Measurements from ENCODE around the gene PTPRN2.

DNA sequence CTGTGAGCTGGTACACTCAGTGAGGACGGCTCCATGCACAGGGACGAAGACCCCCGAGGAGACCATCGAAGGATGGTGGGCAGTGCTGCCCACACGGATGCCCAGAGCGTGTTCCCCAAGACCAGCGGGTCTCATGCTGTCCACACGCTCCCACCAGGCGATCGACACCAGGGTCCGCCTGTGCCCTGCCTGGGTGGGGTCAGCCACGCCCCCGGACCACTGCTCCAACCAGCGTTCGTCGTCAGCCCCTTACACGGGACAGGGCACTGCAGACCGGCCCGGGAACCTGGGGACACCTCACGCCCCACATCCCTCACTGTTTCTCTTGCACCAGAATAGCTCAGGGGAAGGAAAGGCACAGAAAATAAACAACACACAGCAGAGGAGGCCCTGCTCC lies 1027.4 kb downstream of the PTPRN2 start:
- TF ChIP-seq, protein P1, sequence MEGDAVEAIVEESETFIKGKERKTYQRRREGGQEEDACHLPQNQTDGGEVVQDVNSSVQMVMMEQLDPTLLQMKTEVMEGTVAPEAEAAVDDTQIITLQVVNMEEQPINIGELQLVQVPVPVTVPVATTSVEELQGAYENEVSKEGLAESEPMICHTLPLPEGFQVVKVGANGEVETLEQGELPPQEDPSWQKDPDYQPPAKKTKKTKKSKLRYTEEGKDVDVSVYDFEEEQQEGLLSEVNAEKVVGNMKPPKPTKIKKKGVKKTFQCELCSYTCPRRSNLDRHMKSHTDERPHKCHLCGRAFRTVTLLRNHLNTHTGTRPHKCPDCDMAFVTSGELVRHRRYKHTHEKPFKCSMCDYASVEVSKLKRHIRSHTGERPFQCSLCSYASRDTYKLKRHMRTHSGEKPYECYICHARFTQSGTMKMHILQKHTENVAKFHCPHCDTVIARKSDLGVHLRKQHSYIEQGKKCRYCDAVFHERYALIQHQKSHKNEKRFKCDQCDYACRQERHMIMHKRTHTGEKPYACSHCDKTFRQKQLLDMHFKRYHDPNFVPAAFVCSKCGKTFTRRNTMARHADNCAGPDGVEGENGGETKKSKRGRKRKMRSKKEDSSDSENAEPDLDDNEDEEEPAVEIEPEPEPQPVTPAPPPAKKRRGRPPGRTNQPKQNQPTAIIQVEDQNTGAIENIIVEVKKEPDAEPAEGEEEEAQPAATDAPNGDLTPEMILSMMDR (IDR thresholded peaks at IDR 0.05): no peak
- no peak for TF ChIP-seq ZFX (IDR thresholded peaks at IDR 0.05; ENCODE audit: borderline replicate concordance)
